Measurements from ENCODE around the gene PTAFR. TPM values are rescaled to one million over a fixed set of nuclear protein-coding genes. Genes with fewer than 3 reads are reported as not detected.
"Not testable (repeated sequence)": the region's sequence is repeated elsewhere in the genome, so short reads cannot be mapped to it uniquely, and the experiment has no call there.

PTAFR gene
- total RNA-seq, 1 donor from 2014 or later: 0.19 TPM

DNA sequence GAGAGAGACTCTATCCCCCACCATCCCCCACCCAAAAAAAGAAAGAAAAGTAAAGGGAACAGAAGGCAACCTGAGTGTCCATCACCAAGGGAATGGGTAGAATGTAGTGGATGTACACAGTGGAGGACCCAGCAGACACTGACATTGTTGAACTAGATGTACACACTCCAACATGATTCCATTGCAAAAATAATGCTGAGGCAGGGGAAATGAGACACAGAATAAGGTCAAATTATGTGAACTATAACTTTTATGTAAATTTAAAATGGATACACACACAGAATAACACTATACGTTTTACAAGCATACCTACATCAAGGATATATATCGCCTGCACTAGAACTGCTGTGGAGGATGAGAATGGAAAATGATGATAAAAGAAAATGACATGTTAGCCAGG is 34.8 kb downstream of the PTAFR start:
- Mint-ChIP-seq H3K36me3 (ENCODE audit: insufficient read depth) (no peaks in the 10 kb centered on the region), H3K27me3 (peaks cover 5% of the 10 kb centered on the region), H3K9me3 (ENCODE audit: low read depth) (no peaks in the 10 kb centered on the region), H3K4me3 (ENCODE audit: low read depth) (no peak overlapping the region), H3K27ac (no peak overlapping the region), H3K4me1 (ENCODE audit: low read depth) (no peaks in the 10 kb centered on the region)
- no peak for DNase-seq (ENCODE audit: low spot score, unreplicated experiment)
- TF ChIP-seq CTCF (IDR thresholded peaks at IDR 0.05; ENCODE audit: unreplicated experiment): no peak

DNA sequence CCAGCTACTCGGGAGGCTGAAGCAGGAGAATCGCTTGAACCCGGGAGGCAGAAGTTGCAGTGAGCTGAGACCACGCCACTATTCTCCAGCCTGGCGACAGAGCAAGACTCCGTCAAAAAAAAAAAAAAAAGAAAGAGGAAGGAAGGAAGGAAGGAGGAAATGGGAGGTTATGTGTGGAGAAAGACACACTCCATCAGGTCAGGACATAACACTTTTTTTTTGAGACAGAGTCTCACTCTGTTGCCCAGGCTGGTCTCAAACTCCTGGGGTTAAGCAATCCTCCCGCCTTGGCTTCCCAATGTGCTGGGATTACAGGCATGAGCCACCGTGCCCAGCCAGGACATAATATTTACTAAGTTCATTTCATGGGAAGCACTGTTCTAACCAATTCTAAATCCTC is 36.6 kb downstream of the PTAFR start:
- DNase-seq (ENCODE audit: low spot score, unreplicated experiment); H3K36me3 Mint-ChIP-seq (ENCODE audit: insufficient read depth); H3K27me3 Mint-ChIP-seq; H3K4me1 Mint-ChIP-seq (ENCODE audit: low read depth); H3K9me3 Mint-ChIP-seq (ENCODE audit: low read depth); H3K4me3 Mint-ChIP-seq (ENCODE audit: low read depth); H3K27ac Mint-ChIP-seq: not testable (repeated sequence)

- Mint-ChIP-seq H3K27ac (no peak overlapping the region), H3K9me3 (ENCODE audit: low read depth) (peaks cover 3% of the 10 kb centered on the region)
- no peak for DNase-seq (ENCODE audit: low spot score, unreplicated experiment)
These were observed 37.3 kb downstream of the PTAFR start for GRCh38 chr1:28139025-28139712.

GRCh38 chr1:28136922-28137613 is 39.4 kb downstream of the PTAFR start:
- peaks cover 8% of the 10 kb centered on the region for H3K9me3 Mint-ChIP-seq (ENCODE audit: low read depth)

More at GRCh38 chr1:28139025-28139712, 37.3 kb downstream of the PTAFR start:
- Mint-ChIP-seq H3K27me3 (peaks cover 5% of the 10 kb centered on the region), H3K4me1 (ENCODE audit: low read depth) (no peaks in the 10 kb centered on the region), H3K4me3 (ENCODE audit: low read depth) (no peak overlapping the region), H3K36me3 (ENCODE audit: insufficient read depth) (no peaks in the 10 kb centered on the region)
- no peak for TF ChIP-seq CTCF (IDR thresholded peaks at IDR 0.05; ENCODE audit: unreplicated experiment)

GRCh38 chr1:28136169-28136921 is 40.1 kb downstream of the PTAFR start:
- no peak for DNase-seq (ENCODE audit: low spot score, unreplicated experiment)
- Mint-ChIP-seq H3K4me3 (ENCODE audit: low read depth) (no peak overlapping the region), H3K27me3 (peaks cover 5% of the 10 kb centered on the region), H3K36me3 (ENCODE audit: insufficient read depth) (no peaks in the 10 kb centered on the region), H3K4me1 (ENCODE audit: low read depth) (no peaks in the 10 kb centered on the region), H3K9me3 (ENCODE audit: low read depth) (peaks cover 8% of the 10 kb centered on the region), H3K27ac (no peak overlapping the region)
- no peak for TF ChIP-seq CTCF (IDR thresholded peaks at IDR 0.05; ENCODE audit: unreplicated experiment)

More at GRCh38 chr1:28136922-28137613, 39.4 kb downstream of the PTAFR start:
- DNase-seq (ENCODE audit: low spot score, unreplicated experiment): no peak
- Mint-ChIP-seq H3K27ac (no peak overlapping the region), H3K4me3 (ENCODE audit: low read depth) (no peak overlapping the region), H3K4me1 (ENCODE audit: low read depth) (no peaks in the 10 kb centered on the region), H3K27me3 (peaks cover 5% of the 10 kb centered on the region), H3K36me3 (ENCODE audit: insufficient read depth) (no peaks in the 10 kb centered on the region)
- TF ChIP-seq CTCF (IDR thresholded peaks at IDR 0.05; ENCODE audit: unreplicated experiment): no peak
